Hindlimb muscle (tissue), 1 donor: ENCODE results near the gene NKX3-2. TPM values are rescaled to one million over a fixed set of nuclear protein-coding genes. Genes with fewer than 3 reads are reported as not detected.

Experiments used
- DNase-seq: peaks from one replicate; pipeline ENCODE4 v3.0.0-alpha.2; 2013
- polyA plus RNA-seq: library from polyadenylated mRNA; unstranded; fragments of 120-200 nt; gene quantifications from one replicate; pipeline ENCODE4 v1.2.1, GENCODE V29; 2013; ENCODE audit not compliant: insufficient read length

Gene NKX3-2
- polyA plus RNA-seq, 1 donor, result 0.06 TPM

- DNase-seq, result no peak
Observed at GRCh38 chr4:13496605-13497004, 47.7 kb downstream of the NKX3-2 start.

DNA sequence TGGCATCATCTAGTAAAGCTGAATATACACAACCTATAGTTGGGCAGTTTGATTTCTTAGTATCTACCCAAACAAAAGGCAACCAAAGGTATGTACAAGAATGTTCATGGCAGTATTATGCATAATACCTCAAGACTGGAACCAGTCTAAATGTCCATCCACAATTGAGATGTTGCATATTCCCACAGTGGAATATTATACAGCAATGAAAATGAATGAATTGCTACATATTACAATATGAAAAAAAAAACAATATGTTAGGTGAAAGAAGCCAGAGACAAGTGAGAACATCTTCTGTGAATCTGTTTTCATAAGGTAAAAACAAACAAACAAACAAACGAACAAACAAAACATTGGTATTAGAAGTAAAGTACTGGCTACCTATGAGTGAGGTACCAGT is 48.6 kb downstream of the NKX3-2 start:
- no peak for DNase-seq

GRCh38 chr4:13493793-13494192 is 50.5 kb downstream of the NKX3-2 start:
- DNase-seq, result no peak

- DNase-seq, result no peak
Observed at GRCh38 chr4:13492747-13493146, 51.6 kb downstream of the NKX3-2 start.

Other genes starting within 250 kb of the NKX3-2 start
- gene RAB28, start 60.2 kb downstream of the NKX3-2 start, polyA plus RNA-seq, result 16.7 TPM
- 28.8 TPM for gene BOD1L1, start 83.2 kb upstream of the NKX3-2 start, polyA plus RNA-seq